Keratinocyte (primary cell): ENCODE results near the gene KRTAP12-3. TPM values are rescaled to one million over a fixed set of nuclear protein-coding genes. Genes with fewer than 3 reads are reported as not detected.

ENCODE experiments used
- DNase-seq: peaks from one replicate; pipeline ENCODE4 v3.0.0-alpha.2; 2011; ENCODE audit warnings: low read depth, missing footprints, low spot score
- FAIRE-seq: peaks from 2 replicates; lab custom pipeline; 2011; peaks lifted over from hg19 to GRCh38; lab: Jason Lieb, UNC
- H2AFZ ChIP-seq: 2 replicates; pipeline ENCODE4 v1.6.0; 2012; ENCODE audit warnings: low read length, control low read depth, inconsistent platforms; ENCODE audit not compliant: control insufficient read depth
- H3K27ac ChIP-seq: 2 replicates; pipeline ENCODE4 v1.5.1; 2011; ENCODE audit warnings: low read length; ENCODE audit not compliant: control insufficient read depth, insufficient read depth
- H3K27me3 ChIP-seq: 3 replicates; pipeline ENCODE4 v1.6.0; 2011; ENCODE audit warnings: low read length; ENCODE audit not compliant: control insufficient read depth, insufficient read depth; ENCODE audit errors: extremely low read depth
- H3K36me3 ChIP-seq, 2 experiments: 2 replicates in 1 of 2; 3 replicates in 1 of 2; pipeline ENCODE4 v1.5.1; 2011; ENCODE audit warnings: low read length in 2 of 2, mild to moderate bottlenecking in 1 of 2; ENCODE audit not compliant: control insufficient read depth in 2 of 2, insufficient read depth in 2 of 2; ENCODE audit errors: extremely low read depth in 1 of 2
- H3K4me1 ChIP-seq: 3 replicates; pipeline ENCODE4 v1.5.1; 2011; ENCODE audit warnings: low read length; ENCODE audit not compliant: control insufficient read depth, insufficient read depth; ENCODE audit errors: extremely low read depth
- H3K4me2 ChIP-seq: 3 replicates; pipeline ENCODE4 v1.6.0; 2011; ENCODE audit warnings: low read depth, low read length; ENCODE audit not compliant: control insufficient read depth, insufficient read depth; ENCODE audit errors: extremely low read depth
- H3K4me3 ChIP-seq, 3 experiments: fragments of 200-600 bp in 1 of 3; sonication (generic) in 1 of 3; 2 replicates in 2 of 3; 3 replicates in 1 of 3; pipeline ENCODE4 v1.5.1; 2011 to 2016; ENCODE audit warnings: low read length in 3 of 3, mild to moderate bottlenecking in 3 of 3, control low read depth in 2 of 3, inconsistent platforms in 1 of 3, low read depth in 1 of 3, mixed read lengths in 1 of 3, mixed run types in 1 of 3, moderate library complexity in 1 of 3; ENCODE audit not compliant: control insufficient read depth in 2 of 3, insufficient read depth in 2 of 3; ENCODE audit errors: extremely low read depth in 1 of 3
- H3K79me2 ChIP-seq: 2 replicates; pipeline ENCODE4 v1.6.0; 2012; ENCODE audit warnings: low read length; ENCODE audit not compliant: control insufficient read depth, insufficient read depth
- H3K9ac ChIP-seq: 3 replicates; pipeline ENCODE4 v1.6.0; 2011; ENCODE audit warnings: low read length; ENCODE audit not compliant: control insufficient read depth, insufficient read depth; ENCODE audit errors: extremely low read depth
- H3K9me1 ChIP-seq: 3 replicates; pipeline ENCODE4 v1.6.0; 2011; ENCODE audit warnings: low read length; ENCODE audit not compliant: control insufficient read depth, insufficient read depth; ENCODE audit errors: extremely low read depth
- H3K9me3 ChIP-seq: 2 replicates; pipeline ENCODE4 v1.5.1; 2012; ENCODE audit warnings: low read depth, low read length; ENCODE audit not compliant: control insufficient read depth
- H4K20me1 ChIP-seq: 3 replicates; pipeline ENCODE4 v1.6.0; 2011; ENCODE audit warnings: low read length; ENCODE audit not compliant: control insufficient read depth, insufficient read depth; ENCODE audit errors: extremely low read depth
- CTCF ChIP-seq, 3 experiments: IDR thresholded peaks in 1 of 3; conservative IDR thresholded peaks in 1 of 3; optimal IDR thresholded peaks in 1 of 3; 2 replicates in 2 of 3; 3 replicates in 1 of 3; pipeline versions ENCODE3 to v1.5.1; 2011; ENCODE audit warnings: low read length in 3 of 3, mild to moderate bottlenecking in 3 of 3, moderate library complexity in 2 of 3, control low read depth in 1 of 3, inconsistent platforms in 1 of 3; ENCODE audit not compliant: insufficient read depth in 2 of 3; ENCODE audit errors: extremely low read depth in 1 of 3
- EZH2 ChIP-seq: IDR thresholded peaks from one replicate; pipeline ENCODE4 v1.6.1; 2012; ENCODE audit warnings: inconsistent platforms, mild to moderate bottlenecking, low read length, moderate library complexity
- dilution Hi-C: fragments of 300-500 bp; cut with MboI; formaldehyde crosslinking; loops from one replicate; pipeline ENCODE4 v1.7.0; 2020; ENCODE audit warnings: low sequenced_read_pairs; ENCODE audit not compliant: extremely low pct_ligation_motif_present
- polyA plus RNA-seq, 5 experiments: library from polyadenylated mRNA; depleted of rRNA in 3 of 5; stranded (reverse) in 3 of 5; stranded (forward) in 1 of 5; unstranded in 1 of 5; fragments of >200 nt; gene quantifications; 1 replicate in 1 of 5; 2 replicates in 3 of 5; 3 replicates in 1 of 5; pipeline versions ENCODE4 v1.2.1 to v1.2.3, GENCODE V29; 2011 to 2012; ENCODE audit warnings: missing spikeins in 2 of 5, low read depth in 1 of 5, low replicate concordance in 1 of 5

The KRTAP12-3 gene
- polyA plus RNA-seq, 1 donor (not counting 4 experiments of a cell fraction or from before 2014, with no cell fraction given), result not detected

GRCh38 chr21:44639331-44639655, 18.4 kb upstream of the KRTAP12-3 start:
- Histone ChIP-seq H4K20me1 (no peaks in the 10 kb centered on the region), H3K27ac (no peak overlapping the region), H3K9ac (no peak overlapping the region), H3K9me1 (no peaks in the 10 kb centered on the region), H3K36me3 (no peaks in the 10 kb centered on the region), H2AFZ (no peak overlapping the region), H3K4me2 (no peak overlapping the region), H3K9me3 (no peaks in the 10 kb centered on the region), H3K27me3 (no peaks in the 10 kb centered on the region), H3K4me3 (no peak overlapping the region), H3K79me2 (no peaks in the 10 kb centered on the region), H3K4me1 (no peaks in the 10 kb centered on the region)
- dilution Hi-C loops, result no loop called here
- DNase-seq (no peak), FAIRE-seq (no peak)
- TF ChIP-seq EZH2 (no peak), CTCF (optimal IDR thresholded peaks at IDR 0.05 in 1 of 3, IDR thresholded peaks at IDR 0.05 in 1 of 3, conservative IDR thresholded peaks at IDR 0.05 in 1 of 3; ENCODE audit: extremely low read depth in 1 of 3, insufficient read depth in 2 of 3, low read length in 3 of 3) (no peak)

- DNase-seq, result no peak
- Histone ChIP-seq H3K9me3 (peaks cover 1% of the 10 kb centered on the region), H3K79me2 (no peaks in the 10 kb centered on the region)
Measured at GRCh38 chr21:44640761-44641160, 17.0 kb upstream of the KRTAP12-3 start.

More at GRCh38 chr21:44640761-44641160, 17.0 kb upstream of the KRTAP12-3 start:
- Histone ChIP-seq H3K9me1 (no peaks in the 10 kb centered on the region), H4K20me1 (no peaks in the 10 kb centered on the region), H3K9ac (no peak overlapping the region), H3K27me3 (no peaks in the 10 kb centered on the region), H3K27ac (no peak overlapping the region), H3K4me2 (no peak overlapping the region), H3K4me3 (no peak overlapping the region), H3K4me1 (no peaks in the 10 kb centered on the region), H2AFZ (no peak overlapping the region), H3K36me3 (no peaks in the 10 kb centered on the region)
- dilution Hi-C loops, result no loop called here
- no peak for TF ChIP-seq CTCF (optimal IDR thresholded peaks at IDR 0.05 in 1 of 3, IDR thresholded peaks at IDR 0.05 in 1 of 3, conservative IDR thresholded peaks at IDR 0.05 in 1 of 3; ENCODE audit: extremely low read depth in 1 of 3, insufficient read depth in 2 of 3, low read length in 3 of 3)
- no peak for TF ChIP-seq EZH2
- no peak for FAIRE-seq
